GM18951 (cell line): ENCODE data around the gene WWOX.

ENCODE experiments used
- POLR2A ChIP-seq: IDR thresholded peaks from 4 replicates; pipeline ENCODE4 v1.6.1; 2011; ENCODE audit warnings: mild to moderate bottlenecking; ENCODE audit not compliant: insufficient read length, insufficient read depth; ENCODE audit errors: extremely low read depth
- in situ Hi-C: fragments of 300-500 bp; cut with MboI; formaldehyde crosslinking; loops from one replicate; pipeline ENCODE4 v1.12.0; 2022; ENCODE audit warnings: low sequenced_read_pairs, mixed read lengths, inconsistent platforms; ENCODE audit not compliant: unreplicated experiment

Gene WWOX

GRCh38 chr16:78607465-78607864, 508.0 kb downstream of the WWOX start:
- no peak for TF ChIP-seq POLR2A
- in situ Hi-C loops, result no loop called here

GRCh38 chr16:78608305-78608776, 508.9 kb downstream of the WWOX start:
- no peak for TF ChIP-seq POLR2A
- in situ Hi-C loops, result no loop called here

DNA sequence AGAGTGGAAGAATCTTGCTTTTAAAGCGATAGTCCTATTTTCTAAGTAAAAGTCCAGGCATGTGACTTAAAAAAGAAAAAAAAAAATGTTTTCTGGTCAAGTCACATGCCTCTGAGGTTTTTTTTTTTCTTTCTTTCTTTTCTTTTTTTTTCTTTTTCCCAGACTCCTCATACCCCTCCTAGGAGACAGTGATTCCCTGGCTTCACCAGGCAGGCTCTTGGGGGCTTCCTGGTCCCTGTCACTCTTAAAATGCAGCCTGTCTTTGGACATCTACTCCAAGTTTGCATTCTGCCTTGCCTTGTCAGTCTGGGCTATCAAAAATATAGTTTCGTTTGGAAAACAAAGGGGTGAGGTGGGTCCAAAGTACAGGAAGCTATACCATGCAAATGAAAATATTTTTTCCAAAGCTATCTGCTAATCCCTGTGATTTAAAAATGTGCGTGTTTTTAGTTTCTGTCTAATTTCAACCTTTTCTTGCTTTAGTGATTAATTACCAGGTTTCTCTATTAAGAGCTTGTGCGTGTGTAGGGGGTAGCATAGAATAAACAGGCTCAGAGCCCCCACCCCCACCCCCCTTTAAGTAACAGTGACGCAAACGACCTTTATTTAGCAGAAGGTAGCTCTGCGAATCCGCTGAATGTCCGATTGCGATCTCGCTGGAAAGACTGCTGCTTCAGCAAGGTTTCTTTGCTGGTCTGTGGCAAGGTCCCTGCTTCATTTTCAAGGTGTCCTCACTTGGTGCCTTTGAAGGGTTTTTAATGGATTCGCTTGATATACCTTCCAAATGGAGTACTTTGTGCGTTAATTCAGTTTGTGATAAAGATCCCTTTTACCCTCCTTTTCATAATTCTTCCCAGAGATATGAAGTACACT, 510.2 kb downstream of the WWOX start:
- in situ Hi-C loops, result no loop called here
- no peak for TF ChIP-seq POLR2A

DNA sequence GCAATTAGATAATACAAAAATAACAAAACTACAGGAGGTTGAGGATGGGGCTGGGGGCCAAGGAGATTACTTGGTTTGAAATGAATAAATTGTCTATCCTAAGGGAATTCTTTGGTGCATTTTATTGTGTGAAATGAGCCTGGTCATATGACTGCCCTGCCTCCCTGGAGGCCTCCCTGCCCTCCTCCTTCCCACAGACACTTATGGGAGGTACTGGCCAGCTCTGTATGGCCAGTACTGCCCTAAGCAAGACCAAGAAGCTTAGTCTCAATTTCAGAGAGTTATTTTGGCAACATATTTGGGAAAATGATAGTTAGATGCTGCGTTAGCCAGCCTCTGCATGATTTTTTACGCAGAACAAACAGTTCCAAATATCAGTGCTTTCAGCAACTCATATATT, 511.9 kb downstream of the WWOX start:
- in situ Hi-C loops, result no loop called here

DNA sequence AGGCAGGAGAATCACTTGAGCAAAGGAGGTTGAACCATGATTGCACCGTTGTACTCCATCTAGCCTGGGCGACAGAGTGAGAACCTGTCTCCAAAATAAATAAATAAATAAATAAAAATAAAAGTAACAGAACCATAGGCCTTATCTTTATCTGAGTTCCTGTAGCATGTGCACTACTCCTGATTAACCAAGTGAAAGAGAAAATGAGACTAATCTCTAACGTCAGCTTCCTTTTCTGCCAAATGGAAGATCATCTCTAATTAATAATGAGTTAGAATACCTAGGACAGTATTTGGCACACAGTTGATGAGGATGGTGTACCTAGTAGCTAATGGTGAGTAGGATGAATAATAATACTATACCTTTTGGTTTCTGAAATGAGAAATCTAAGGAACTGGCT, 520.4 kb downstream of the WWOX start:
- in situ Hi-C loops, result no loop called here
- no peak for TF ChIP-seq POLR2A

More for the DNA sequence above, 511.9 kb downstream of the WWOX start:
- TF ChIP-seq POLR2A, result no peak

- in situ Hi-C loops, result no loop called here
These were observed 520.8 kb downstream of the WWOX start for GRCh38 chr16:78620291-78620690.

DNA sequence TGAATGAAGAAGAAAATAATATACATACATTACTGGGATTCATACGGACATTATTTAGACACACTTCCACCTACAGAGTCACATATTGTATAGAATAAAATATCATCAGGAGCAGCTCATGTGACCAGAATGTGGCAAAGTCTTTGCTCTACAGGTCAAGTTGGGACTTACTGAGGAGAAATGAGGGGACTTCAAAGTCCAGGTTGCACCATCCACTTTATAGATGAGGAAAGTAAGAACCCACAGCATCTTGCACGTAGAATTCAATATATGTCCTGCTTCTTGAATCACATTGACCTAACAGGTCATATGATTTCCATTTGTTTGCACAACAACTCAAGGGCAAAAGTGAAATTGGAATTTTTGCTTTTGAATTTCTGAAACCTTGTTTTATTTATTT, 524.3 kb downstream of the WWOX start:
- TF ChIP-seq POLR2A, result no peak
- in situ Hi-C loops, result no loop called here

More at GRCh38 chr16:78620291-78620690, 520.8 kb downstream of the WWOX start:
- no peak for TF ChIP-seq POLR2A

DNA sequence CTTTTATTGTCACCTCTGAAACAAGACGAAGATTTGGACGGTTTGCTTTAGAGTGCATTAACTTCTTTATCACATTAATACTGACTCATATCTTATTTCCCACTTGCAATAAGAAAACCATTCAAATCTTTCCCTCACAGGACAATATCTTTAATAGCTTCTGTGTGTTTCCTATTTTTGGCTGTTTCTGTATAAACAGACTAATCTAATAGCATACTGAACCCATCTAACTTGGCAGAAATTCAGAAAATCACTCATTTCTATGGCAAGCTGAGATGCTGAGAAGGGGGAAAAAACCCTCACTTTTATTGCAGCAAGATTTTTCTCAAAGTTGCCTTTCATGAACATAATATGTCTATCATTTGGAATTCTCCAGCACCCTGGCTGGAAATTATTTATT, 524.9 kb downstream of the WWOX start:
- TF ChIP-seq POLR2A, result no peak
- in situ Hi-C loops, result no loop called here

GRCh38 chr16:78628461-78629045, 529.1 kb downstream of the WWOX start:
- in situ Hi-C loops, result no loop called here

GRCh38 chr16:78629173-78629572, 529.7 kb downstream of the WWOX start:
- in situ Hi-C loops, result no loop called here
- no peak for TF ChIP-seq POLR2A

More at GRCh38 chr16:78628461-78629045, 529.1 kb downstream of the WWOX start:
- TF ChIP-seq POLR2A, result no peak

GRCh38 chr16:78630102-78630501, 530.6 kb downstream of the WWOX start:
- no peak for TF ChIP-seq POLR2A
- in situ Hi-C loops, result no loop called here

GRCh38 chr16:78633551-78633950, 534.1 kb downstream of the WWOX start:
- in situ Hi-C loops, result no loop called here
- TF ChIP-seq POLR2A, result no peak

GRCh38 chr16:78635807-78636206, 536.4 kb downstream of the WWOX start:
- in situ Hi-C loops, result no loop called here
- TF ChIP-seq POLR2A, result no peak

GRCh38 chr16:78638371-78638770, 538.9 kb downstream of the WWOX start:
- no peak for TF ChIP-seq POLR2A
- in situ Hi-C loops, result no loop called here
